Epithelial cell of esophagus (primary cell): ENCODE results near the gene CCDC6.

ENCODE experiments used
- DNase-seq: peaks from one replicate; pipeline ENCODE4 v3.0.0; 2010; ENCODE audit warnings: low read depth
- H3K4me3 ChIP-seq: 2 replicates; pipeline ENCODE4 v1.5.1; 2011; ENCODE audit warnings: mild to moderate bottlenecking, low read length, control low read depth
- CTCF ChIP-seq: IDR thresholded peaks from 2 replicates; pipeline ENCODE4 v1.5.1; 2011; ENCODE audit warnings: low read depth, mild to moderate bottlenecking, low read length, control low read depth, inconsistent platforms; ENCODE audit not compliant: insufficient read depth; ENCODE audit errors: missing control alignments

The CCDC6 gene

GRCh38 chr10:59892697-59893096, 13.7 kb downstream of the CCDC6 start:
- TF ChIP-seq CTCF: no peak
- no peak overlapping the region for H3K4me3 ChIP-seq

DNA sequence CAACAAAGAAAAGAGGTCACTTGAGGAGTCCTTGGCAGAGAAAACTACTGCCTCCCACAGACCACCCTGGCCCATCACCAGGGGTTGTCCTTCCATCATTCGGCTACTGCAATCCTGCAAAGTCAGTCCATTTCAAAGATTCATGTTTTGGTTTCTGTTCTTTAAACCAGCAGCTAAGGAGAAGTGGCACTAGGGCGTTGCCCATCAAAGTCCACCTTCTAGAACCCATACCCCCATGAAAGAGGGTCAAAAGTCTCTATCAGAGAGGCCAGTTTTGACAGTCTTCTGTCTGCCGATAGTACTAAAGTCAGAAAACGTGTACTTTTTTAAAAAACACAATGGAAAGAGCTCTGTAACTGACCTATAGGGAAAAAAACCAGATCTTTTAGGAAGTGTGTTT, 14.4 kb downstream of the CCDC6 start:
- DNase-seq: no peak
- TF ChIP-seq CTCF: no peak
- H3K4me3 ChIP-seq: no peak overlapping the region

More at GRCh38 chr10:59892697-59893096, 13.7 kb downstream of the CCDC6 start:
- no peak for DNase-seq

- no peak for TF ChIP-seq CTCF
- H3K4me3 ChIP-seq: no peak overlapping the region
- DNase-seq: peak; percentile 38
Observed at GRCh38 chr10:59891349-59891748, 15.0 kb downstream of the CCDC6 start.

- no peak overlapping the region for H3K4me3 ChIP-seq
- no peak for TF ChIP-seq CTCF
- DNase-seq: no peak
Observed at GRCh38 chr10:59888781-59889435, 17.4 kb downstream of the CCDC6 start.

DNA sequence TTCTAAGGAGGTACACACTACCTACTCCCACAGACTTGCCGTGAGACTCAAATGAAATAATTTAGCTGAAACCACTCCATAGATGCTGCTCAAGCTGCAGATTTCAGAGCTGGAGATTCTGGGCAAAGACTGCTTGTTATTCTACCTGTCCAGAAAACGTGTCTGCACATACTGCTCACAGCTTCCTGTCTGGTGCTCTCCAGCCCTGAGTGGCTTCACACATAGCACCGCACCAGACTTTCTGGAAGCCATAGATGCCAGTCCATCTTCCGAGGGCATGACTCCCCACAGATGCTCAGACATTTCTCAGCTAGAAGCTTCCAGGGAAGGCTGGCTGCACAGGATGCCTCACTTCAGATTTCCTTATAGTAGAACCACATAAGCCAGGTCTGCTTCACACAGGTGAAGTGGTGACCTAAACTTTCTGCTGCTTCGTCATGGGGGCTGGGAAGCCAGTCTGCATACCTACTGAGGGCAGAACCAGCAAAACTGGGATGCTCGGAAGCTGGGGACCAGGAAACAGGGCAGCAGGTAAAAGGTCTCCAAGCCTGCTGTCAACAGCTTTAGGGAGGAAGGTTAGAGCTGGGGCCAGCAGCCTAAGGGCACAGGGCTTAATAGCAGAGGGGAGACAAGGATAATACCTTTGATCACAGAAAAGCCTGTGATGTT, 18.2 kb downstream of the CCDC6 start:
- DNase-seq: no peak
- no peak for TF ChIP-seq CTCF
- no peak overlapping the region for H3K4me3 ChIP-seq

DNA sequence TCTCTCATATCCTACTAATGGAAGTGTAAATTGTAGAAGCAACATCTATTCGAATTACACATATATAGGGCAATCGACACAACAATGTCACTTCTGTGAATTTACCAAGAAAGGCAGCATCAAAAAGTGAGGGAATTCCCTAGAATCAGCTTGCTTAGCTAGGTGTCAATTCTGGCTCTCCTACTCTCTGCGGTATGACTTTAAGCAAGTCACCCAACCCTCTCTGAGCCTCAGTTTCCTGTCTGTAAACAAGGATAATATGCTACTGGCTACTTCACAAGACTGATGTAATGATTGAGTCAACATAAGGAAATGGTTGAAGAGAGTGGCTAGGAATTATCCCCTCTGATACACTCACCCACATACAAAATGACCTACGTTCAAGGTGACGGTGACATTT, 19.4 kb downstream of the CCDC6 start:
- peak; percentile 41 for DNase-seq
- H3K4me3 ChIP-seq: no peak overlapping the region
- TF ChIP-seq CTCF: no peak
